Kidney epithelial cell (primary cell): ENCODE data around the gene EPGN. TPM values are rescaled to one million over a fixed set of nuclear protein-coding genes. Genes with fewer than 3 reads are reported as not detected.
"Not testable (repeated sequence)": the region's sequence is repeated elsewhere in the genome, so short reads cannot be mapped to it uniquely, and the experiment has no call there.

ENCODE experiments used
- DNase-seq: peaks from one replicate; pipeline ENCODE4 v3.0.0-alpha.2; 2010; ENCODE audit warnings: low read depth
- H3K27me3 ChIP-seq: 2 replicates; pipeline ENCODE4 v1.6.0; 2011; ENCODE audit warnings: low read length; ENCODE audit not compliant: control insufficient read depth, insufficient read depth
- H3K36me3 ChIP-seq: 2 replicates; pipeline ENCODE4 v1.5.1; 2011; ENCODE audit warnings: low read length; ENCODE audit not compliant: control insufficient read depth, insufficient read depth
- H3K4me3 ChIP-seq: 2 replicates; pipeline ENCODE4 v1.5.1; 2011; ENCODE audit warnings: low read depth, mild to moderate bottlenecking, control low read depth, low read length
- CTCF ChIP-seq: IDR thresholded peaks from 2 replicates; pipeline ENCODE4 v1.5.1; 2011; ENCODE audit warnings: mild to moderate bottlenecking, moderate library complexity, low read length, control low read depth, inconsistent platforms; ENCODE audit not compliant: insufficient read depth, poor library complexity, severe bottlenecking
- total RNA-seq: library from RNA; depleted of rRNA; stranded (reverse); fragments of >200 nt; gene quantifications from 2 replicates; pipeline ENCODE4 v1.2.3, GENCODE V29; 2015

The EPGN gene
- total RNA-seq, 1 donor from 2014 or later: 5.2 TPM

GRCh38 chr4:74331944-74332343 lies 23.7 kb downstream of the EPGN start:
- Histone ChIP-seq H3K27me3 (no peaks in the 10 kb centered on the region), H3K36me3 (no peaks in the 10 kb centered on the region), H3K4me3 (no peak overlapping the region)
- DNase-seq: no peak
- no peak for TF ChIP-seq CTCF

- H3K36me3 ChIP-seq: no peaks in the 10 kb centered on the region
- no peak for DNase-seq
- H3K4me3 ChIP-seq: no peak overlapping the region
- no peak for TF ChIP-seq CTCF
- H3K27me3 ChIP-seq: no peaks in the 10 kb centered on the region
Observed at GRCh38 chr4:74334636-74335035, 26.4 kb downstream of the EPGN start.

GRCh38 chr4:74335341-74336021 lies 27.2 kb downstream of the EPGN start:
- TF ChIP-seq CTCF: no peak
- H3K27me3 ChIP-seq: no peaks in the 10 kb centered on the region
- no peak overlapping the region for H3K4me3 ChIP-seq

GRCh38 chr4:74338792-74339333 lies 30.6 kb downstream of the EPGN start:
- DNase-seq: no peak
- Histone ChIP-seq H3K4me3 (no peak overlapping the region), H3K27me3 (no peaks in the 10 kb centered on the region), H3K36me3 (no peaks in the 10 kb centered on the region)
- no peak for TF ChIP-seq CTCF

More at GRCh38 chr4:74335341-74336021, 27.2 kb downstream of the EPGN start:
- H3K36me3 ChIP-seq: no peaks in the 10 kb centered on the region
- no peak for DNase-seq

GRCh38 chr4:74339501-74339900 lies 31.2 kb downstream of the EPGN start:
- no peaks in the 10 kb centered on the region for H3K36me3 ChIP-seq
- H3K27me3 ChIP-seq: no peaks in the 10 kb centered on the region
- no peak for TF ChIP-seq CTCF

GRCh38 chr4:74340421-74340820 lies 32.2 kb downstream of the EPGN start:
- not testable (repeated sequence) for DNase-seq

More at GRCh38 chr4:74339501-74339900, 31.2 kb downstream of the EPGN start:
- H3K4me3 ChIP-seq: no peak overlapping the region
- DNase-seq: no peak

More at GRCh38 chr4:74340421-74340820, 32.2 kb downstream of the EPGN start:
- not testable (repeated sequence) for H3K36me3 ChIP-seq, H3K27me3 ChIP-seq, H3K4me3 ChIP-seq
